ENCODE data around the gene CEACAM16.
A peak's percentile ranks its signal among the peaks of the same experiment; 100 is the strongest.

Gene CEACAM16

GRCh38 chr19:44747739-44748425 lies 48.9 kb downstream of the CEACAM16 start:
- DNase-seq = peak; percentile 61

GRCh38 chr19:44748426-44749254 lies 49.7 kb downstream of the CEACAM16 start, which contains the start of gene BCL3:
TSS of gene BCL3 (plus strand) at chr19:44748708. CDS start at chr19:44748791, 83 bp downstream.
- DNase-seq = peak; percentile 63

- no peak for DNase-seq
These were observed 50.3 kb downstream of the CEACAM16 start for GRCh38 chr19:44749292-44749691.

GRCh38 chr19:44749994-44750393 lies 51.0 kb downstream of the CEACAM16 start:
- DNase-seq = no peak

- DNase-seq = no peak
These were observed 53.3 kb downstream of the CEACAM16 start for GRCh38 chr19:44752123-44752815.

- DNase-seq = peak; percentile 83
These were observed 54.1 kb downstream of the CEACAM16 start for GRCh38 chr19:44752816-44753625.

GRCh38 chr19:44753626-44753931 lies 54.6 kb downstream of the CEACAM16 start:
- no peak for DNase-seq

- peak; percentile 88 for DNase-seq
These were observed 55.2 kb downstream of the CEACAM16 start for GRCh38 chr19:44753932-44754749.

GRCh38 chr19:44754750-44755080 lies 55.8 kb downstream of the CEACAM16 start:
- no peak for DNase-seq

GRCh38 chr19:44755219-44755618 lies 56.3 kb downstream of the CEACAM16 start:
- no peak for DNase-seq

- DNase-seq = no peak
These were observed 57.2 kb downstream of the CEACAM16 start for GRCh38 chr19:44756089-44756562.

GRCh38 chr19:44757057-44757734 lies 58.2 kb downstream of the CEACAM16 start:
- peak; percentile 13 for DNase-seq

GRCh38 chr19:44757735-44758505 lies 59.0 kb downstream of the CEACAM16 start:
- DNase-seq = peak; percentile 39

GRCh38 chr19:44758596-44758995 lies 59.6 kb downstream of the CEACAM16 start:
- DNase-seq = no peak

GRCh38 chr19:44759083-44759804 lies 60.3 kb downstream of the CEACAM16 start:
- no peak for DNase-seq
